ENCODE data around the gene BPIFB3.

BPIFB3 gene

DNA sequence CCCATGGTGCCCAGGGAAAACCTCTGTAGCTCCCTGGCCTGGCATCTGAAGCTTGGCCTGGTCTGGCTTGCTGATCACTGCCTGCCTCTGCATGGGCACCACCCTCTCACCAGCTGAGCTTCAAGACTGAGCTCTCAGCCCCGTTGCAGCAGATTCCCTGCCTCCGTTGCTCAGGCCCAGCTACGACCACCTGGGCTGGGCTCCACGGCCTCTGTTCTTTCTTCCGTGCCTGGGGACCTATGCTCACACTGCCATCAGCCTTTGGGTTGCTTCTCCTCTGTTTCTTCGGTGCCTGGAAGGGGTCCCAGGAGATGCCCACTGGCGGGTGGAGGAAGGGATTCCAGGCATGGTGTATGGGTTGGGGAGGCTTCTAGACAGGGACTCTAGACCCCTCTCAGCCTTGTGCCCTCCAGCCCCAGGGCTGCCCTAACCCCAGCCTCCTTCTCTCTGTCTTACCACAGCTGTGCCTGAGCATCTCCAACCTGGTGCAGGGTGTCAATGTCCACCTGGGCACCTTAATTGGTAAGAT lies 37.1 kb upstream of the BPIFB3 start (continued):
- no peak for TF ChIP-seq ZNF114 (tag by site-specific recombination; IDR thresholded peaks at IDR 0.05)
- no peak for TF ChIP-seq ZNF747 (tag by site-specific recombination; IDR thresholded peaks at IDR 0.05)
- no peak for TF ChIP-seq IKZF3 (tag by site-specific recombination; IDR thresholded peaks at IDR 0.05)
- no peak for TF ChIP-seq ZNF24 (tag by site-specific recombination; IDR thresholded peaks at IDR 0.05)
- no peak for TF ChIP-seq ZFHX2 (tag by site-specific recombination; conservative IDR thresholded peaks at IDR 0.05)

DNA sequence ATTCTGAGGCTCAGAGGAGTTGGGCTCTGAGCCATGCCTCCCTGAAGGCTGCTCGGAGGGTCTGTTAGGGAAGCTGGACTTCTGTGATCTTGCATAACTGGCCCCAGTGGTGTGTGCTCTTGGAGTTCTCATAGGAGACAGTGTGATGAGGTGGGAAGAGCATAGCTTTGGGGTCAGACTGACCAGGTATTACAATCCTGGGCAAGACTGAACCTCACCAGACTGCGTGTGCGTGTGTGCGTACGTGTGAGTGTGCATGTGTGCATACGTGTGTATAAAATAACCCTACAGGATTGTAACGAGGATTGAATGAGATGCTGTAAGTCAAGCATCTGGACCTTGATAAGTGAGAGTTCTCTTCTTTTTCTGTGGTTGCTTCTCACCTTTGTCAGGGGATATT lies 36.2 kb upstream of the BPIFB3 start:
- CTCF ChIA-PET, result no interaction called here

GRCh38 chr20:33018169-33018931 lies 35.4 kb upstream of the BPIFB3 start:
- ChIA-PET CTCF (no interaction called here), POLR2A (no interaction called here)
- Histone ChIP-seq H3K36me3 (ENCODE audit: control insufficient read depth in 2 of 2, insufficient read depth in 1 of 2, low read length in 2 of 2) (no peaks in the 10 kb centered on the region), H3K9me3 (ENCODE audit: control insufficient read depth, insufficient read depth, low read depth, low read length) (no peaks in the 10 kb centered on the region), H3K4me1 (ENCODE audit: control insufficient read depth, insufficient read depth, low read length) (no peaks in the 10 kb centered on the region), H3K4me3 (ENCODE audit: low read depth, low read length) (no peak overlapping the region), H3K27ac (ENCODE audit: extremely low read depth, low read depth, low read length) (no peak overlapping the region)
- TF ChIP-seq EGR2 (tag by site-specific recombination; IDR thresholded peaks at IDR 0.05; ENCODE audit: low read depth), result peak; percentile 52; the same call in 1 of the 2 replicates
- no peak for TF ChIP-seq ZNF175 (tag by site-specific recombination; IDR thresholded peaks at IDR 0.05)
- peak; percentile 44 for TF ChIP-seq ZFHX2 (tag by site-specific recombination; conservative IDR thresholded peaks at IDR 0.05)

More for the DNA sequence above, 36.2 kb upstream of the BPIFB3 start:
- Histone ChIP-seq H3K4me1 (ENCODE audit: control insufficient read depth, insufficient read depth, low read length) (no peaks in the 10 kb centered on the region), H3K4me3 (ENCODE audit: low read depth, low read length) (no peak overlapping the region), H3K36me3 (ENCODE audit: control insufficient read depth in 2 of 2, insufficient read depth in 1 of 2, low read length in 2 of 2) (no peaks in the 10 kb centered on the region), H3K9me3 (ENCODE audit: control insufficient read depth, insufficient read depth, low read depth, low read length) (no peaks in the 10 kb centered on the region), H3K27ac (ENCODE audit: extremely low read depth, low read depth, low read length) (no peak overlapping the region)
- POLR2A ChIA-PET, result no interaction called here
- no peak for TF ChIP-seq REPIN1 (tag by site-specific recombination; IDR thresholded peaks at IDR 0.05; ENCODE audit: low read depth)
- TF ChIP-seq ZNF133 (tag by site-specific recombination; IDR thresholded peaks at IDR 0.05), result no peak
- TF ChIP-seq ZBTB8A (tag by site-specific recombination; IDR thresholded peaks at IDR 0.05), result no peak
- TF ChIP-seq WT1 (tag by site-specific recombination; IDR thresholded peaks at IDR 0.05), result no peak
- no peak for TF ChIP-seq ZNF654 (tag by site-specific recombination; IDR thresholded peaks at IDR 0.05; ENCODE audit: low read depth)
- no peak for TF ChIP-seq ZNF19 (tag by site-specific recombination; IDR thresholded peaks at IDR 0.05; ENCODE audit: low read depth)
- no peak for TF ChIP-seq PRDM1 (tag by site-specific recombination; IDR thresholded peaks at IDR 0.05)
- TF ChIP-seq ZBTB44 (tag by site-specific recombination; IDR thresholded peaks at IDR 0.05), result no peak
- no peak for TF ChIP-seq RBAK (tag by site-specific recombination; IDR thresholded peaks at IDR 0.05)
- no peak for TF ChIP-seq ZNF664 (tag by site-specific recombination; IDR thresholded peaks at IDR 0.05)

DNA sequence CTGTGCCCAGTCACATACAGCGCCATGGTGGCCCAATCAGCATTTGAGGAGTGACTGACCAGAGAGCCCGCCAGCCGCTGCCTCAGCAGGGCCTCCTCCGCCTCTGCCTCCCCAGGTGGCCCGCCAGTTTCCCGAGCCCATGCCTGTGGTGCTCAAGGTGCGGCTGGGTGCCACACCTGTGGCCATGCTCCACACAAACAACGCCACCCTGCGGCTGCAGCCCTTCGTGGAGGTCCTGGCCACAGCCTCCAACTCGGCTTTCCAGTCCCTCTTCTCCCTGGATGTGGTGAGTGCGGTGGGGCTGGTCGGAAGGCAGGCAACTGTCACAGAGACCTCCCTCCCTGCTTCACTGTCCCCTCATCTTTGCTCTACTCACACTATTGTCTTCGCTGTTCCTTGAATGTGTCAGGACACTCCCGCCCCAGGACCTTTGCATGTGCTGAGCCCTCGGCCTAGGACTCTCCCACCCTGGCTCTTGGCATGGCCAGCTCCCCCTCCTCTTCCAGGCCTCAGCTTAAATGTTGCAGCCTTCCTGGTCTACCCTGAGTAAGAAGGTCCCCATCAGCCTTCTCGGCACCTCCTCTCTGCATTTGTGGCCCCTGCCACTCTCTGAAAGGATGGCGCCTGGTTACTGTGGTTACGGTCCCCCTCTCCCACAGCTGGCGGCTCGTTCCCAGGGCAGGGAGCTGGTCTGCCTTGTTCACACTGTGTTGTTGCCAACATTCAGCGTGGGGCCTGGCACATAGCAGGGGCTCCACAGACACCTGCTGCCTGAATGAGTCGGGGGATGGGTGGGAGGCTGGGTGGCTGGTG lies 34.0 kb upstream of the BPIFB3 start:
- Histone ChIP-seq H3K9me3 (ENCODE audit: control insufficient read depth, insufficient read depth, low read depth, low read length) (no peaks in the 10 kb centered on the region), H3K27ac (ENCODE audit: extremely low read depth, low read depth, low read length) (no peak overlapping the region), H3K4me1 (ENCODE audit: control insufficient read depth, insufficient read depth, low read length) (no peaks in the 10 kb centered on the region), H3K4me3 (ENCODE audit: low read depth, low read length) (no peak overlapping the region), H3K36me3 (ENCODE audit: control insufficient read depth in 2 of 2, insufficient read depth in 1 of 2, low read length in 2 of 2) (no peaks in the 10 kb centered on the region)
- CTCF ChIA-PET, result no interaction called here
- TF ChIP-seq ZNF174 (tag by site-specific recombination; IDR thresholded peaks at IDR 0.05) (no peak), ZNF112 (tag by site-specific recombination; IDR thresholded peaks at IDR 0.05) (no peak), ZNF623 (tag by site-specific recombination; IDR thresholded peaks at IDR 0.05) (peak; percentile 92)
- POLR2A ChIA-PET, result no interaction called here

Measured in HEK293 (cell line).